Measurements from ENCODE around the gene PKP3.
A peak's percentile ranks its signal among the peaks of the same experiment; 100 is the strongest.

Gene PKP3

GRCh38 chr11:415640-416041 lies 21.6 kb downstream of the PKP3 start:
- no peak for TF ChIP-seq CTCF (IDR thresholded peaks at IDR 0.05; ENCODE audit: low read length)
- DNase-seq = no peak
- peaks cover 68% of the 10 kb centered on the region for H3K27me3 ChIP-seq (replicated peaks; ENCODE audit: insufficient read depth, low read length)
- no peak overlapping the region for H2AFZ ChIP-seq (ENCODE audit: low read length)
- H3K4me1 ChIP-seq (ENCODE audit: low read length) = no peaks in the 10 kb centered on the region
- H3K27ac ChIP-seq (ENCODE audit: low read length) = no peak overlapping the region
- H3K9ac ChIP-seq (ENCODE audit: low read length) = no peak overlapping the region
- H4K20me1 ChIP-seq (ENCODE audit: insufficient read depth, low read length) = no peaks in the 10 kb centered on the region
- H3K79me2 ChIP-seq (ENCODE audit: low read length) = no peaks in the 10 kb centered on the region
- H3K36me3 ChIP-seq (replicated peaks; ENCODE audit: insufficient read depth, low read length) = no peaks in the 10 kb centered on the region
- no peaks in the 10 kb centered on the region for H3K9me3 ChIP-seq (replicated peaks; ENCODE audit: insufficient read depth, low read length)
- H3F3A ChIP-seq (ENCODE audit: insufficient read depth, low read length) = no peaks in the 10 kb centered on the region
- H3K4me2 ChIP-seq (ENCODE audit: low read depth, low read length) = no peak overlapping the region
- H3K9me2 ChIP-seq (replicated peaks; ENCODE audit: insufficient read depth, low read length) = no peaks in the 10 kb centered on the region
- no peak overlapping the region for H3K4me3 ChIP-seq (ENCODE audit: low read length)

GRCh38 chr11:416051-416756 lies 22.2 kb downstream of the PKP3 start:
- Histone ChIP-seq H2AFZ (ENCODE audit: low read length) (no peak overlapping the region), H3K27ac (ENCODE audit: low read length) (no peak overlapping the region), H3K9ac (ENCODE audit: low read length) (no peak overlapping the region)

GRCh38 chr11:416757-417621 lies 23.0 kb downstream of the PKP3 start:
- Histone ChIP-seq H3K4me1 (ENCODE audit: low read length) (no peaks in the 10 kb centered on the region), H3K4me2 (ENCODE audit: low read depth, low read length) (peak overlapping the region; percentile 54; the same call in 1 of the 2 replicates), H3K27ac (ENCODE audit: low read length) (no peak overlapping the region), H3K27me3 (replicated peaks; ENCODE audit: insufficient read depth, low read length) (peaks cover 68% of the 10 kb centered on the region), H3K9me3 (replicated peaks; ENCODE audit: insufficient read depth, low read length) (no peaks in the 10 kb centered on the region), H3F3A (ENCODE audit: insufficient read depth, low read length) (no peaks in the 10 kb centered on the region), H3K36me3 (replicated peaks; ENCODE audit: insufficient read depth, low read length) (no peaks in the 10 kb centered on the region), H4K20me1 (ENCODE audit: insufficient read depth, low read length) (no peaks in the 10 kb centered on the region), H3K9ac (ENCODE audit: low read length) (no peak overlapping the region), H3K9me2 (replicated peaks; ENCODE audit: insufficient read depth, low read length) (no peaks in the 10 kb centered on the region), H3K79me2 (ENCODE audit: low read length) (no peaks in the 10 kb centered on the region), H2AFZ (ENCODE audit: low read length) (no peak overlapping the region), H3K4me3 (ENCODE audit: low read length) (peak overlapping the region; percentile 37; the same call in 1 of the 2 replicates)
- no peak for TF ChIP-seq EZH2phosphoT487 (IDR thresholded peaks at IDR 0.05; ENCODE audit: low read length)
- TF ChIP-seq CTCF (IDR thresholded peaks at IDR 0.05; ENCODE audit: low read length) = no peak
- TF ChIP-seq EZH2 (optimal IDR thresholded peaks at IDR 0.05; ENCODE audit: low read depth, low read length) = no peak
- no peak for DNase-seq

More at GRCh38 chr11:416051-416756, 22.2 kb downstream of the PKP3 start:
- Histone ChIP-seq H3K27me3 (replicated peaks; ENCODE audit: insufficient read depth, low read length) (peaks cover 68% of the 10 kb centered on the region), H3F3A (ENCODE audit: insufficient read depth, low read length) (no peaks in the 10 kb centered on the region), H3K4me2 (ENCODE audit: low read depth, low read length) (peak overlapping the region; percentile 54; the same call in 1 of the 2 replicates), H3K36me3 (replicated peaks; ENCODE audit: insufficient read depth, low read length) (no peaks in the 10 kb centered on the region), H3K9me2 (replicated peaks; ENCODE audit: insufficient read depth, low read length) (no peaks in the 10 kb centered on the region), H3K4me3 (ENCODE audit: low read length) (no peak overlapping the region), H4K20me1 (ENCODE audit: insufficient read depth, low read length) (no peaks in the 10 kb centered on the region), H3K79me2 (ENCODE audit: low read length) (no peaks in the 10 kb centered on the region), H3K9me3 (replicated peaks; ENCODE audit: insufficient read depth, low read length) (no peaks in the 10 kb centered on the region), H3K4me1 (ENCODE audit: low read length) (no peaks in the 10 kb centered on the region)
- TF ChIP-seq CTCF (IDR thresholded peaks at IDR 0.05; ENCODE audit: low read length) (no peak), EZH2phosphoT487 (IDR thresholded peaks at IDR 0.05; ENCODE audit: low read length) (no peak)
- no peak for DNase-seq
